Body of pancreas (tissue), 4 donors: ENCODE results near the gene TRMT6. TPM values are rescaled to one million over a fixed set of nuclear protein-coding genes. Genes with fewer than 3 reads are reported as not detected.

ENCODE experiments used
- ATAC-seq: fragments of 150-250 bp; one replicate; pipeline ENCODE4 v1.9.1; 2016
- DNase-seq, 4 donors: peaks; one replicate each; pipeline ENCODE4 v3.0.0-alpha.2; 2019
- H3K27ac ChIP-seq, 4 donors: fragments of 200-600 bp; sonication (generic); 1 replicate in 3 of 4; 2 replicates in 1 of 4; pipeline versions ENCODE4 v1.5.1 to v1.6.1; 2016 to 2019; ENCODE audit warnings: mild to moderate bottlenecking in 1 of 4, mixed read lengths in 1 of 4, moderate library complexity in 1 of 4
- H3K27me3 ChIP-seq, 2 donors: fragments of 200-600 bp; sonication (generic); one replicate each; pipeline ENCODE4 v1.6.0; 2016; ENCODE audit warnings: mild to moderate bottlenecking in 1 of 2
- H3K36me3 ChIP-seq, 2 donors: fragments of 200-600 bp; sonication (generic); replicated peaks in 1 of 2; 2 replicates each; pipeline ENCODE4 v1.5.1; 2016; ENCODE audit warnings: low read depth in 2 of 2; ENCODE audit not compliant: insufficient read depth in 1 of 2
- H3K4me1 ChIP-seq: fragments of 200-600 bp; sonication (generic); one replicate; pipeline ENCODE4 v1.6.0; 2016
- H3K4me3 ChIP-seq, 2 donors: fragments of 200-600 bp; sonication (generic); 1 replicate in 1 of 2; 2 replicates in 1 of 2; pipeline ENCODE4 v1.5.1; 2016 to 2019
- H3K9me3 ChIP-seq, 3 donors: fragments of 200-600 bp; sonication (generic); 1 replicate in 2 of 3; 2 replicates in 1 of 3; pipeline ENCODE4 v1.5.1; 2016
- CTCF ChIP-seq, 7 experiments: fragments of 450-650 bp in 4 of 7; fragments of 200-600 bp in 3 of 7; sonication (generic) in 3 of 7; IDR thresholded peaks; one replicate each; pipeline ENCODE4 v1.5.1; 2016 to 2019; ENCODE audit warnings: antibody characterized with exemption in 7 of 7
- POLR2A ChIP-seq, 3 donors: fragments of 450-650 bp; IDR thresholded peaks; one replicate each; pipeline ENCODE4 v1.6.1; 2016; ENCODE audit warnings: antibody characterized with exemption in 3 of 3, mild to moderate bottlenecking in 2 of 3
- WGBS, 2 donors: methylation state at CpG; one replicate each; pipeline ENCODE4 v1.1.5; 2017; 5-methylcytosine and 5-hydroxymethylcytosine counted together
- intact Hi-C: fragments of 100-400 bp; cut with DNase I; formaldehyde crosslinking; loops from one replicate; pipeline ENCODE4 v1.15.1; 2023
- total RNA-seq, 2 donors: library from RNA; depleted of rRNA; stranded (reverse); fragments of >200 nt; gene quantifications; one replicate each; pipeline ENCODE4 v1.1.0, GENCODE V29; 2016

The TRMT6 gene
- total RNA-seq, 2 donors from 2014 or later = 5.2 to 8.6 TPM

DNA sequence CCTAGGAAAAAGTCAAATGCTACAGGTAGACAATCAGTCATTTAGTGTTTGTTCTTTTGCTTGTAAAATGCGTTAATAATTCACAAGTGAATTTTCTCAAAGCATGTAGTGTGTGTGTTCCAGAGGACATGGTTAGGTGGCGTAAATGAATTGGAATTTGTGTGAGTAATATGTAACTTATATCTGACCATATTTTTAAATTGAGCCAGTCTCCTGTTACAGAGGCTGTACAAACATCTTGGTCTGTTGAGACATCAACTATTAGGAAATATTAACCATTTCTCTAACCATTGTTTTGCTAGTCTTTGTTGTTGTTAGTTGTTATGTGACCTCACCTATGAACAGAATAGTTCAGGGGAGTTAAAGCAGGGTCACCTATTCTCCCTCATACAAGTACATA, 22.8 kb upstream of the TRMT6 start:
- no peaks in the 10 kb centered on the region for H3K36me3 ChIP-seq
- TF ChIP-seq POLR2A (IDR thresholded peaks at IDR 0.05) (peak in 1 of 3 donors; percentile 19), CTCF (IDR thresholded peaks at IDR 0.05) (no peak)
- intact Hi-C loops = no loop called here
- H3K27me3 ChIP-seq = no peaks in the 10 kb centered on the region
- H3K4me1 ChIP-seq = peaks cover 12% of the 10 kb centered on the region
- H3K9me3 ChIP-seq = no peaks in the 10 kb centered on the region
- H3K27ac ChIP-seq = peak overlapping the region; percentile 69 to 84 (median 76)
- ATAC-seq = peak; percentile 99
- DNase-seq = no peak
- WGBS, 2 donors = 63 to 78% methylated on average over 2 of the region's 2 CpGs
- no peak overlapping the region for H3K4me3 ChIP-seq

- no peak overlapping the region for H3K4me3 ChIP-seq
- H3K4me1 ChIP-seq = peaks cover 12% of the 10 kb centered on the region
- no peaks in the 10 kb centered on the region for H3K27me3 ChIP-seq
- DNase-seq (no peak), ATAC-seq (no peak)
- peak overlapping the region in 2 of 4 donors; percentile 24 to 84 for H3K27ac ChIP-seq
- no peaks in the 10 kb centered on the region for H3K9me3 ChIP-seq
- H3K36me3 ChIP-seq = peaks cover 0 to 4% of the 10 kb centered on the region in 2 donors
- TF ChIP-seq POLR2A (IDR thresholded peaks at IDR 0.05) = no peak
- TF ChIP-seq CTCF (IDR thresholded peaks at IDR 0.05) = no peak
- intact Hi-C loops = no loop called here
Observed at GRCh38 chr20:5971203-5971602, 20.9 kb upstream of the TRMT6 start.

DNA sequence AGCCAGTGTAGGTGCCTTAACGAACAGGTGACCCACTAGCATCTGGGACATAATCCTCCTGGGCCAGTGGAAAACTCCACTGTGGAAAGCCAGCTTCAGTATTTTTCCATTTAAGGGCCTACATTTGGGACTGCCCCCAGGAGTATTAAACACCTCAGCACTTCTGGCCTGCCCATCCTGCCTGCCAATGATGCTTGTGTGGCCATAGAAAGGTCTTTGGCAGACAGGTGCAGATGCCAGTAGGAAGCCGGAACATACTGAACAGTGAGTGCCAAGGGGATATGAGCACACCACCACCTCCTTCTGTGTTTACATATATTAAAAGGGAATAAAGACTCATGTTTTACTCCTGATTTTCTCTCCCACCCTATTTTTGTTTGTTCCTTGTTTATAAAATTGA, 20.0 kb upstream of the TRMT6 start:
- Histone ChIP-seq H3K27me3 (no peaks in the 10 kb centered on the region), H3K36me3 (peaks cover 0 to 4% of the 10 kb centered on the region in 2 donors), H3K9me3 (no peaks in the 10 kb centered on the region), H3K4me1 (peaks cover 12% of the 10 kb centered on the region), H3K4me3 (no peak overlapping the region), H3K27ac (peak overlapping the region in 3 of 4 donors; percentile 24 to 84 (median 36))
- ATAC-seq (peak; percentile 13), DNase-seq (peak in 2 of 4 donors; percentile 11 to 21)
- intact Hi-C loops = no loop called here
- 77 to 87% methylated on average over 2 of the region's 2 CpGs for WGBS, 2 donors
- TF ChIP-seq POLR2A (IDR thresholded peaks at IDR 0.05) = no peak
- no peak for TF ChIP-seq CTCF (IDR thresholded peaks at IDR 0.05)

DNA sequence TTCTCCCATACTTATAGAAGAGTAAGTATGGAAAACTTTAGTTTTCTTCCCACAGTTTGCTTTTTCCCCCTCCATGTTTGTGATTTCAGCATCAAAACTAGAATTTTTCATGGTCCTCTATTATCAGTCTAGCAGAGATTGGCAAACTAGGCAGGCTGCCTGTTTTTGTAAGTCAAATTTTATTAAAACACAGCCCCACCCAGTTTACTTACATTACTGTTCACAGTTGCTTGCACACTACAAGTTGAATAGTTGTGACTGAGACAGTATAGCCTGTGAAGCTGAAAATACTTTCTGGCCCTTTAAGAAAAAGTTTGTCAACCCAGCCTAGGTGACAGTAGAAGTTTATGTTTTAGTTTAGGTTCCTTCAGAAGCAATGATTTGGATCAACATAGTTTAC, 19.6 kb upstream of the TRMT6 start:
- no peaks in the 10 kb centered on the region for H3K9me3 ChIP-seq
- DNase-seq = no peak
- peak overlapping the region in 2 of 4 donors; percentile 36 to 84 for H3K27ac ChIP-seq
- H3K27me3 ChIP-seq = no peaks in the 10 kb centered on the region
- TF ChIP-seq CTCF (IDR thresholded peaks at IDR 0.05) (no peak), POLR2A (IDR thresholded peaks at IDR 0.05) (no peak)
- no peak overlapping the region for H3K4me3 ChIP-seq
- peaks cover 0 to 4% of the 10 kb centered on the region in 2 donors for H3K36me3 ChIP-seq
- intact Hi-C loops = no loop called here
- H3K4me1 ChIP-seq = peaks cover 12% of the 10 kb centered on the region
- no peak for ATAC-seq

DNA sequence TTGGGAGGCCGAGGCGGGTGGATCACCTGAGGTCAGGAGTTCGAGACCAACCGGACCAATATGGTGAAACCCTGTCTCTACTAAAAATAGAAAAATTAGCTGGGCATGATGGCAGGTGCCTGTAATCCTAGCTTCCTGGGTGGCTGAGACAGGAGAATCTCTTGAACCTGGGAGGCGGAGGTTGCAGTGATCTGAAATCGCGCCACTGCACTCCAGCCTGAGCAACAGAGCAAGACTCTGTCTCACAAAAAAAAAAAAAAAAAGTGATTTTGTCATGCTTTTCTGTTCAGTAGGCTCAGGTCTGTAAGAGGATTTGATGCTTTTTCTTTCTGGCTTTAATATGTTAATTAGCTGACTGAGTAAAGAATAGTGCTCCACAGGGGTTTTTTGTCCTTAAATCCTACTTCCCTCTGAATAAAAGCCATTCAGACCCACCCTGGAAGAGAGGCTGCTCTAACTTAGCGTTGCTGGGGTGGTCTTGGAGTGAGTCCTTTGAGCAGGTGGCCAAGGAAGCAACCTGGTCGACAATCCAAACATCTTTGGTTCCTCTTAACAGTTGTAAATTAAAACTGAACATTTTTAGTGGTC, 19.1 kb upstream of the TRMT6 start:
- ATAC-seq (no peak), DNase-seq (no peak)
- WGBS, 2 donors = 82 to 88% methylated on average over 9 of the region's 9 CpGs
- Histone ChIP-seq H3K27me3 (no peaks in the 10 kb centered on the region), H3K4me3 (no peak overlapping the region), H3K4me1 (peaks cover 12% of the 10 kb centered on the region), H3K36me3 (peaks cover 0 to 4% of the 10 kb centered on the region in 2 donors), H3K9me3 (no peaks in the 10 kb centered on the region), H3K27ac (peak overlapping the region in 2 of 4 donors; percentile 36 to 84)
- intact Hi-C loops = no loop called here
- TF ChIP-seq CTCF (IDR thresholded peaks at IDR 0.05) = no peak
- no peak for TF ChIP-seq POLR2A (IDR thresholded peaks at IDR 0.05)
